ENCODE data around the gene ROCK2. TPM values are rescaled to one million over a fixed set of nuclear protein-coding genes. Genes with fewer than 3 reads are reported as not detected.

ROCK2 gene
- total and polyA plus RNA-seq, 8 donors = 49.4 to 61.5 (median 58.8) TPM

GRCh38 chr2:11147263-11147662 is 197.2 kb downstream of the ROCK2 start:
- DNase-seq (no peak), ATAC-seq (no peak)
- Histone ChIP-seq H3K4me3 (no peak overlapping the region), H3K27me3 (no peaks in the 10 kb centered on the region), H3K36me3 (no peaks in the 10 kb centered on the region), H3K4me1 (no peaks in the 10 kb centered on the region), H3K9me3 (no peaks in the 10 kb centered on the region), H3K27ac (no peak overlapping the region)
- intact Hi-C loops (cut with DNase I) = no loop called here
- TF ChIP-seq, protein P1, sequence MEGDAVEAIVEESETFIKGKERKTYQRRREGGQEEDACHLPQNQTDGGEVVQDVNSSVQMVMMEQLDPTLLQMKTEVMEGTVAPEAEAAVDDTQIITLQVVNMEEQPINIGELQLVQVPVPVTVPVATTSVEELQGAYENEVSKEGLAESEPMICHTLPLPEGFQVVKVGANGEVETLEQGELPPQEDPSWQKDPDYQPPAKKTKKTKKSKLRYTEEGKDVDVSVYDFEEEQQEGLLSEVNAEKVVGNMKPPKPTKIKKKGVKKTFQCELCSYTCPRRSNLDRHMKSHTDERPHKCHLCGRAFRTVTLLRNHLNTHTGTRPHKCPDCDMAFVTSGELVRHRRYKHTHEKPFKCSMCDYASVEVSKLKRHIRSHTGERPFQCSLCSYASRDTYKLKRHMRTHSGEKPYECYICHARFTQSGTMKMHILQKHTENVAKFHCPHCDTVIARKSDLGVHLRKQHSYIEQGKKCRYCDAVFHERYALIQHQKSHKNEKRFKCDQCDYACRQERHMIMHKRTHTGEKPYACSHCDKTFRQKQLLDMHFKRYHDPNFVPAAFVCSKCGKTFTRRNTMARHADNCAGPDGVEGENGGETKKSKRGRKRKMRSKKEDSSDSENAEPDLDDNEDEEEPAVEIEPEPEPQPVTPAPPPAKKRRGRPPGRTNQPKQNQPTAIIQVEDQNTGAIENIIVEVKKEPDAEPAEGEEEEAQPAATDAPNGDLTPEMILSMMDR (IDR thresholded peaks at IDR 0.05) = no peak

GRCh38 chr2:11146076-11146475 is 198.4 kb downstream of the ROCK2 start:
- TF ChIP-seq, protein P1 (IDR thresholded peaks at IDR 0.05) = no peak
- no peak overlapping the region for H3K4me3 ChIP-seq
- no peaks in the 10 kb centered on the region for H3K4me1 ChIP-seq
- ATAC-seq = no peak
- no peak for DNase-seq
- no peaks in the 10 kb centered on the region for H3K9me3 ChIP-seq
- no peaks in the 10 kb centered on the region for H3K27me3 ChIP-seq
- no peak overlapping the region for H3K27ac ChIP-seq
- intact Hi-C loops (cut with DNase I) = no loop called here
- no peaks in the 10 kb centered on the region for H3K36me3 ChIP-seq

GRCh38 chr2:11145350-11145749 is 199.1 kb downstream of the ROCK2 start:
- intact Hi-C loops (cut with DNase I) = no loop called here
- DNase-seq = no peak
- peaks cover 0 to 5% of the 10 kb centered on the region in 2 donors for H3K27me3 ChIP-seq
- H3K36me3 ChIP-seq = no peaks in the 10 kb centered on the region
- H3K9me3 ChIP-seq = no peaks in the 10 kb centered on the region
- H3K4me1 ChIP-seq = no peaks in the 10 kb centered on the region
- no peak overlapping the region for H3K4me3 ChIP-seq
- peak; percentile 27 for ATAC-seq
- TF ChIP-seq, protein P1 (IDR thresholded peaks at IDR 0.05) = no peak
- no peak overlapping the region for H3K27ac ChIP-seq

- no peak for DNase-seq
- TF ChIP-seq, protein P1 (IDR thresholded peaks at IDR 0.05) = no peak
- H3K4me3 ChIP-seq = no peak overlapping the region
- no peak overlapping the region for H3K27ac ChIP-seq
- intact Hi-C loops (cut with DNase I) = no loop called here
- H3K4me1 ChIP-seq = no peaks in the 10 kb centered on the region
- H3K9me3 ChIP-seq = no peaks in the 10 kb centered on the region
- H3K27me3 ChIP-seq = peaks cover 0 to 5% of the 10 kb centered on the region in 2 donors
- no peaks in the 10 kb centered on the region for H3K36me3 ChIP-seq
- ATAC-seq = no peak
Measured at GRCh38 chr2:11144738-11145079, 199.7 kb downstream of the ROCK2 start.

DNA sequence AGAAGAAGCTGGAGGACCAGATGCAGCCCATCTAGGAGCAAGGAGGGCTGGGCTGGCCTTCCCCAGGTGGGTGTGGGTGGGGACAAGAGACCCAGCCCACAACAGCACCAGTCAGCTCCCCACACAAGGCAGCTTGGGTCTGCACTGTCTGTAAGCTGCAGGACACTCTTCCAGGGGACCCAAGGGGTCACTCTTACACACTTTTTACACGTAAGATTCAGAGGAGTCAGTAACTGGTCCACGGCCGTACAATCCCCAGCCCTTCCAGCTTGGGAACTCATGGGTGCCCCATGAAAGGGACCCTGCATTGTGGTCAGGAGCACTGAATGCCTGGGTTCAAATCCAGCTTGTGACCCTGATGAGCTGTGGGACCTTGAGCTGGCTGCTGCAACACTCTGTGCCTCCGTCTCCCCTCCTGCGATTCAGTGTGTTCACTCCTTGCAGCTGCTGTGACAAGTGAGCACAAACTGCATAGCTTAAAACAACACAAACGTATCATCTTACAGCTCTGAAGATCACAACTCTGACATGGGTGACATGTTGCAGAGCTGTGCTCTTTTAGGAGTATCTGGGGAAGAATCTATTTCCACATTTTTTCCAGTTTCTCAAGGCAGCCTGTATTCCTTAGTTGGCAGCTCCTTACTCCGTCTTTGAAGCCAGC is 200.2 kb downstream of the ROCK2 start:
- TF ChIP-seq, protein P1 (IDR thresholded peaks at IDR 0.05) = no peak
- Histone ChIP-seq H3K4me1 (no peaks in the 10 kb centered on the region), H3K36me3 (no peaks in the 10 kb centered on the region), H3K4me3 (no peak overlapping the region), H3K9me3 (no peaks in the 10 kb centered on the region), H3K27me3 (peaks cover 0 to 5% of the 10 kb centered on the region in 2 donors), H3K27ac (no peak overlapping the region)
- ATAC-seq = no peak
- DNase-seq = no peak
- intact Hi-C loops (cut with DNase I) = no loop called here

Data from left lung (tissue), 10 donors.